Activated CD4-positive, alpha-beta T cell treated with anti-CD3 and anti-CD28 coated beads for 4 hours (primary cell): ENCODE data around the gene TRIM24.
"Not testable (repeated sequence)": the region's sequence is repeated elsewhere in the genome, so short reads cannot be mapped to it uniquely, and the experiment has no call there.

Experiments
- DNase-seq, 2 donors: peaks; one replicate each; pipeline ENCODE4 v3.0.0-alpha.2; 2020

Gene TRIM24

DNA sequence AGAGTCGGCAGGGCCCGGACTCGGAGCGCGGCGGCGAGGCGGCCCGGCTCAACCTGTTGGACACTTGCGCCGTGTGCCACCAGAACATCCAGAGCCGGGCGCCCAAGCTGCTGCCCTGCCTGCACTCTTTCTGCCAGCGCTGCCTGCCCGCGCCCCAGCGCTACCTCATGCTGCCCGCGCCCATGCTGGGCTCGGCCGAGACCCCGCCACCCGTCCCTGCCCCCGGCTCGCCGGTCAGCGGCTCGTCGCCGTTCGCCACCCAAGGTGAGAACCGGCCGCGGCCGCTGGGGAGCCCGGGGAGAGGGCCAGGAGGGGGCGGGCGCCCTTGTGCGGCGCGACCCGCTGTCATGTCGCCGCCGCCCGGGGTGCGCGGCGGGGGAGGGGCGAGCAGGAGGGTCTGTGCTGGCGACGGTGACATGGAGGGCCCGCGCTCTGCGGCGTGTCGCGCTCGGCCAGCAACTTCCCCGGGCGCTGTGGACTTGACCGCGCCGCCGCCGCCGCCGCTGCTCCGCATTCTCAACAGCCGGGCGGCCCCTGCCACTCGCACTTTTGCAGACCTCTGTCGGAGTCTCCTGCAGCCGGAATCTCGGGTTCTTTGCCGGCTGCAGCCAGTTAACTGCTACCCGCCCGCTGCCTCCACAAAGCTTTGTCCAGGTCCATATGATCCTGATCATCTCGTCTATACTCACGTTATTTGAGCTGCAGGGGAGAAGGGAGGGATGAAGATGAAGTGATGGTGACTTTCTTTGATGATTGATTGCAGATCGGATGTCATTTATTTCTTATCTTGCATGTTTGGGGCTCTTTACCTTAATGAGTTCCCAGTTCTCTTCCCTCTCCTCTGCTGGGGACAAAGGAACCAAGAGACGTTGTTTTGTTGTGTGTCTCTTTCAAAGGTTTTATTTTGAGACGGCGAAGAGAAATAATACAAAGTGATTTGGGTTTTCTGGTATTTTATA is 869 bp downstream of the TRIM24 start:
- DNase-seq, result peak; percentile 49 to 53

GRCh38 chr7:138463291-138463618 is 3.2 kb downstream of the TRIM24 start:
- DNase-seq, result not testable (repeated sequence)

DNA sequence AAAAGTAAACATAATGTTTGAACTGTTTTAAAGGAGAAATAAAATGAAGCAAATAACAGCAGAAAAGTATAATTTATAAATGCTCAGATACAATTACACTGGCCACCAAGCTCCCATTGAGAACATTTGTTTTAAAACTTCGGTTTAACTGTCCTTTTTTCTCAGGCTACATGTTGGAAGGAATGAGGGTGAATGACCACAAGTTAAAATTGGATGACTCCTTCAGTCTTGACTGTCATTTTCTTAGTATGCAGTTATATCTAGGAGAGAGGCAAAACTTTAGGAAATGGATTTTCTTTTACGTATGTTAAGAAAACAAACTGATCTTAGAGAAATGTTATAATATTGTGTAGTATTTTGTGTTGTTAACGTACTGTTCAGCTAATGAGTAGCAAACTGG is 5.0 kb downstream of the TRIM24 start:
- DNase-seq, result no peak

DNA sequence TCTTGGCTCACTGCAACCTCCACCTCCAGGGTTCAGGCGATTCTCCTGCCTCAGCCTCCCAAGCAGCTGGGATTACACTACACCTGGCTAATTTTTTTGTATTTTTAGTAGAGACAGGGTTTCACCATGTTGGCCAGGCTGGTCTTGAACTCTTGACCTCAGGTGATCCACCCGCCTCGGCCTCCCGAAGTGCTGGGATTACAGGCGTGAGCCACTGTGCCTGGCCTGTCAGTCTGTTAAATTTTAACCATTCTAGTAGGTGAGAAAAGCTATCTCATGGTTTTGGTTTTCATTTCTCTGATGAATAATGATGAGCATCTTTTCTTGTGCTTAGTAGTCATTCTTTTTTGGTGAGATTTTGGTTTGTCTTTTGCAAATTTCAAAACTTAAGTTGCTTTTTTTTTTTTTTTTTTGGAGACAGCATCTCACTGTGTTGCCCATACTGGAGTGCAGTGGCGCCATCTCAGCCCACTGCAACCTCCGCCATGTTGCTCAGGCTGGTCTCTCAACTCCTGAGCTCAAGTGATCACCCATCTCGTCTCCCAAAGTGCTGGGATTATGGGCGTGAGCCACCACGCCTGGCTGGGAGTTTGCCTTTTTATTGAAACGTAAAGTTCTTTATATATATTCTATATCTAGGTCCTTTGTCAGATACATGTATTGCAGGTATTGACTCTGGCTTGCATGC is 6.2 kb downstream of the TRIM24 start:
- DNase-seq, result not testable (repeated sequence)

GRCh38 chr7:138468244-138469123 is 8.4 kb downstream of the TRIM24 start:
- DNase-seq, result no peak

GRCh38 chr7:138470391-138471157 is 10.5 kb downstream of the TRIM24 start:
- no peak for DNase-seq

DNA sequence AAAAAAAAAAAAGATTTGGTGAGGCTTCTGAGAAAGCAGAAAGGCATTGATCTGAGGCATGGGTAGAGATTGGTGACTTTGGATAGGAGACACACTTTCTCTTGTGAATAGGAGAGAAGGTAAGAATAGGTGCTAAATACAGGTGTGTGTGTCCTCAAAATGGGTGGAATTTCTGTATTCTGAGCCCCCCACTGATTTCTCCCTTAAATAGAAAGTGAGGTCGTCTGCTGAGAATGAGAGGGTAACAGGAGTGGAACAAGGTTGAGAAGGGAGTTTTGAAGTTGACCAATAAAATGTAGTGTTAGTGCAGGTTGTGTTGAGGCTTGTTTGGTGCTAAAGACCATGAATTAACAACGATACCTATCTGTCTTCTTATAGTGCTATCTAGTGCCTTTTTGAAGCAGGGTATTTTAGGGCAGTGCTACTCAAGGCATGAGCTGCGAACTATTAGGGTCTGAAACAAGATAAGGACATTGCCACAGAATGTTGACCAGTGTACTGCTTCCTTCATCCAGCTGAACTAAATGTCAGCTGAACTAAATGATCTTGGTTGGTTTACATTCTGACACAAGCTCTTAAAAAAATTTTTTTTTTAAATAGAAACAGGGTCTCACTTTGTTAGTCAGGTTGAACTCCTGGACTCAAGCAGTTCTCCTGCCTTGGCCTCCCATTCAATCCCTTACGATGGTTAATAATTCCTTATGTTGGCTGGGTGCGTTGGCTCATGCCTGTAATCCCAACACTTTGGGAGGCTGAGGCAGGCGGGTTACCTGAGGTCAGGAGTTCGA is 12.4 kb downstream of the TRIM24 start:
- DNase-seq, result no peak

DNA sequence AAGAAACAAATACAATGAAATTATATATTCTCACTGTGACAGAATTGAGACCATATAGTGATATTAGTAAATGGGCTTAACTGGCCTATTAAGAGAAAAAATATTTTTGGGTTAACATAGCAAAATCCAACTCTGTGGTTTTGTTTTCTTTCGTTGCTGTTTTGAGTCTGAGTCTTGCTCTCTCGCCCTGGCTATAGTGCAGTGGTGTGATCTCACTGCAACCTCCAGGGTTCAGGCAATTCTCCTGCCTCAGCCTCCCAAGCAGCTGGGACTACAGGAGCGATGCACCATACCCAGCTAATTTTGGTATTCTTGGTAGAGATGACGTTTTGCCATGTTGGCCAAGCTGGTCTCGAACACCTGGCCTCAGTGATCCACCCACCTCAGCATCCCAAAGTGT is 15.3 kb downstream of the TRIM24 start:
- DNase-seq, result no peak

DNA sequence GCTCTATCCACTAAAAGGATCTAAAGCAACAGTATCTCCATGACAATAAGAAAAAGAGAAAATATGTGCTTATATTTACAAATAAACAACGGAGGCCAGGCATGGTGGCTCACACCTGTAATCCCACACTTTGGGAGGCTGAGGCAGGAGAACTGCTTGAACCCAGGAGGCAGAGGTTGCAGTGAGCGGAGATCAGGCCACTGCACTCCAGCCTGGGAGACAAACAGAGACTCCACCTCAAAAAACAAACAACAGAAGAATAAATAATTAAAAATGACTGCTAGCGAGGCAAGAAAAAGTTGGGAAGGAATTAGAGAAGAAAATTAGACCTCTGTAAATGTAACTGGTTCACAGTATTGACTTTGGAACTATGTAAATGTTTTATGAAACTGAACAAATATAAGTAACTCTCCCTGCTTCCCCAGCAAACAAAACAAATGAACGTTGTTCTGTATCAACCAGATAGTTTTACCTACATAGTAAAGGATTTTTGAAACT is 17.1 kb downstream of the TRIM24 start:
- DNase-seq, result no peak

- no peak for DNase-seq
Measured at GRCh38 chr7:138477581-138477980, 17.5 kb downstream of the TRIM24 start.

GRCh38 chr7:138478499-138478908 is 18.4 kb downstream of the TRIM24 start:
- DNase-seq, result no peak

DNA sequence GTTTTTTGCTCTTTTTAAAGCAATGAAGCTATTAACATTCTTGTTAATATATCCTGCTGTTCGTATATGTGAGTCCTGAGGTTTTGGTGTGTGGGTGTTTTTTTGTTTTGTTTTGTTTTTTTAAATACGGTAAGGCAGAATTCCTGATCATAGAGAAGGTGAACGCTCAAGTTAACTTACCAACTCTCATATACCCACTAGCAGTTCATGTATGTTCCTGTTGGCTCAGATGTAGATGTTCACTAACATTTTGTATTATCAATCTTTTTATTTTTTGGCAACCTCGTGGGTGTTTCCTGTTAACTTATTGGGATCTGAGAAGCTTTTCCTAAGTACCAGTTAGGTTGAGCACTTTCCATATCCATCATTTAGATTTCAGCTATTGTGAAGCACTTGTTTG is 20.5 kb downstream of the TRIM24 start:
- DNase-seq, result no peak

DNA sequence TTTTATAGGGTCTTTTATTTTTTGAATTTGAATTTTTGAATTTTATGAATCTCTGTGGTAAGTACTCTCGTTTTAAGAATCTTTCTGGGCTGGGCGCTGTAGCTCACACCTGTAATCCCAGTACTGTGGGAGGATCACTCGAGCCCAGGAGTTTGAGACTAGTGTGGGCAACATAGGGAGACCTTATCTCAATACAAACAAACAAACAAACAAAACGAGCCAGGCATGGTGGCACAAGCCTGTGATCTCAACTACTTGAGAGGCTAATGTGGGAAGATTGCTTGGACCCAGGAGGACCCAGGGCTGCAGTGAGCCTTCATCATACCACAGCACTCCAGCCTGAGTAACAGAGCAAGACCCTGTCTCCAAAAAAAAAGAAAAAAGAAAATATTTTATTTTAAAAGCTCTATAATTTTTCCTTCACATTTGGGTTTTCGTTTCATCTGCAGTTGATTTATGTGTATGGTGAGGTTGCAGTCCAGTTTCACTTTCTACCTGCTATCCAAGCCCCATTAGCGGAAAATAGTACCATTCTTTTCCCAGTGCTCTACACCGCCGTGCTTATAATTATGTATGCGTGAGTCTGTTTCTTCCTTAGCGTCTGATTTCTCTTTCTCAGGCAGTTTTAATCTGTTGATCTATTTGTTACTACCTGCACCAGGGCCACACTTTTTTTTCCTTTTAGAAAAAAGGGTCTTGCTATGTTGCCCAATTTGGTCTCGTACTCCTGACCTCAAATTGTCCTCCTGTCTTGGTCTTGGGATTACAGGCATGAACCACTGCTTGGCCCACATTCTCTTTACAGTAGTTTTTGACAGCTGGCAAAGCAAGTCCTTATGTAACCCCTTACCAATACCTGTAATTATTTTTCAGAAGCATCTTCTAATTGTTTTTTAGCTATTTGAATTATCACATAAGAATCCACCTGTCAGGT is 21.7 kb downstream of the TRIM24 start:
- DNase-seq, result no peak

GRCh38 chr7:138483531-138483930 is 23.5 kb downstream of the TRIM24 start:
- DNase-seq, result no peak

DNA sequence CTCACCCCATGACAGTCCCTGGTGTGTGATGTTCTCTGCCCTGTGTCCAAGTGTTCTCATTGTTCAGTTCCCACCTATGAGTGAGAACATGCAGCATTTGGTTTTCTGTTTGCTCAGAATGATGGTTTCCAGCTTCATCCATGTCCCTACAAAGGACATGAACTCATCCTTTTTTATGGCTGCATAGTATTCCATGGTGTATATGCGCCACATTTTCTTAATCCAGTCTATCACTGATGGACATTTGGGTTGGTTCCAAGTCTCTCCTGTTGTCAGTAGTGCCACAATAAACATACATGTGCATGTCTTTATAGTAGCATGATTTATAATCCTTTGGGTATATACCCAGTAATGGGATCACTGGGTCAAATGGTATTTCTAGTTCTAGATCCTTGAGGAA is 25.4 kb downstream of the TRIM24 start:
- not testable (repeated sequence) for DNase-seq

DNA sequence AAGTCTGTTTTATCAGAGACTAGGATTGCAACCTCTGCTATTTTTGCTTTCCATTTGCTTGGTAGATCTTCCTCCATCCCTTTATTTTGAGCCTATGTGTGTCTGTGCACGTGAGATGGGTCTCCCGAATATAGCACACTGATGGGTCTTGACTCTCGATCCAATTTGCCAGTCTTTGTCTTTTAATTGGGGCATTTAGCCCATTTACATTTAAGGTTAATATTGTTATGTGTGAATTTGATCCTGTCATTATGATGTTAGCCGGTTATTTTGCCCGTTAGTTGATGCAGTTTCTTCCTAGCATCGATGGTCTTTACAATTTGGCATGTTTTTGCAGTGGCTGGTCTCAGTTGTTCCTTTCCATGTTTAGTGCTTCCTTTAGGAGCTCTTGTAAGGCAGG is 29.1 kb downstream of the TRIM24 start:
- DNase-seq, result not testable (repeated sequence)

- DNase-seq, result no peak
Measured at GRCh38 chr7:138491612-138492386, 31.7 kb downstream of the TRIM24 start.

DNA sequence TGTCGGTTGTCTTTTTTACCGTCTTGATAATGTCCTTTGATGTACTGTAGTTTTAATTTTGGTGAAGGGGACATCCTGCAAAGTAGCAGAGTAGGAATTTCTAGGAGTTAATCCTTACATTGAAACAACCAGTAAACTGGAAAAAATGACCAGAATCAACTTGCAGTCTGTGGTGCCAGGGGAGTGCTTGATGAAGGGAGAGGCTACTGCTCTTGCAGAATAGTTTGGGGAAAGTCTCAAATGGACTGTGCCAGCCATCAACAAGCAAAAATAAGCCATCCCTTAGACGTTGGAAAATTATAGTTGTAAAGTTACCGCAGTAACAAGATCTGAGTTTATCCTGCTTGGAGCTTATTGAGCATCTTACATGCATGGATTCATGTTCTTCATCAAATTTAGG is 32.4 kb downstream of the TRIM24 start:
- DNase-seq, result no peak

- no peak for DNase-seq
Measured at GRCh38 chr7:138493535-138493934, 33.5 kb downstream of the TRIM24 start.
